Measurements from ENCODE around the gene GMCL1.

- no peak for TF ChIP-seq CTCF (IDR thresholded peaks at IDR 0.05; ENCODE audit: low read length)
- TF ChIP-seq EZH2 (optimal IDR thresholded peaks at IDR 0.05; ENCODE audit: low read depth, low read length) = no peak
Observed at GRCh38 chr2:69843993-69844392, 14.5 kb downstream of the GMCL1 start.

Data from MM.1S (cell line).